Activated naive CD4-positive, alpha-beta T cell treated with anti-CD3 and anti-CD28 coated beads, Interleukin-2, amount 50 U/mL, for 24 hours (primary cell): ENCODE data around the gene BCAM.
"Not testable (repeated sequence)": the region's sequence is repeated elsewhere in the genome, so short reads cannot be mapped to it uniquely, and the experiment has no call there.

Experiments used
- H3K27ac Mint-ChIP-seq: one replicate; pipeline ENCODE4 v1.8.0; 2021; ENCODE audit warnings: mild to moderate bottlenecking, mixed read lengths
- H3K27me3 Mint-ChIP-seq: one replicate; pipeline ENCODE4 v1.8.0; 2021; ENCODE audit warnings: mixed read lengths
- H3K36me3 Mint-ChIP-seq: one replicate; pipeline ENCODE4 v1.8.0; 2021; ENCODE audit warnings: mixed read lengths
- H3K4me1 Mint-ChIP-seq: one replicate; pipeline ENCODE4 v1.8.0; 2021; ENCODE audit warnings: mixed read lengths
- H3K4me3 Mint-ChIP-seq: one replicate; pipeline ENCODE4 v1.8.0; 2021; ENCODE audit warnings: mild to moderate bottlenecking, mixed read lengths
- H3K9me3 Mint-ChIP-seq: one replicate; pipeline ENCODE4 v1.8.0; 2021; ENCODE audit warnings: mixed read lengths

The BCAM gene, protein sequence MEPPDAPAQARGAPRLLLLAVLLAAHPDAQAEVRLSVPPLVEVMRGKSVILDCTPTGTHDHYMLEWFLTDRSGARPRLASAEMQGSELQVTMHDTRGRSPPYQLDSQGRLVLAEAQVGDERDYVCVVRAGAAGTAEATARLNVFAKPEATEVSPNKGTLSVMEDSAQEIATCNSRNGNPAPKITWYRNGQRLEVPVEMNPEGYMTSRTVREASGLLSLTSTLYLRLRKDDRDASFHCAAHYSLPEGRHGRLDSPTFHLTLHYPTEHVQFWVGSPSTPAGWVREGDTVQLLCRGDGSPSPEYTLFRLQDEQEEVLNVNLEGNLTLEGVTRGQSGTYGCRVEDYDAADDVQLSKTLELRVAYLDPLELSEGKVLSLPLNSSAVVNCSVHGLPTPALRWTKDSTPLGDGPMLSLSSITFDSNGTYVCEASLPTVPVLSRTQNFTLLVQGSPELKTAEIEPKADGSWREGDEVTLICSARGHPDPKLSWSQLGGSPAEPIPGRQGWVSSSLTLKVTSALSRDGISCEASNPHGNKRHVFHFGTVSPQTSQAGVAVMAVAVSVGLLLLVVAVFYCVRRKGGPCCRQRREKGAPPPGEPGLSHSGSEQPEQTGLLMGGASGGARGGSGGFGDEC

DNA sequence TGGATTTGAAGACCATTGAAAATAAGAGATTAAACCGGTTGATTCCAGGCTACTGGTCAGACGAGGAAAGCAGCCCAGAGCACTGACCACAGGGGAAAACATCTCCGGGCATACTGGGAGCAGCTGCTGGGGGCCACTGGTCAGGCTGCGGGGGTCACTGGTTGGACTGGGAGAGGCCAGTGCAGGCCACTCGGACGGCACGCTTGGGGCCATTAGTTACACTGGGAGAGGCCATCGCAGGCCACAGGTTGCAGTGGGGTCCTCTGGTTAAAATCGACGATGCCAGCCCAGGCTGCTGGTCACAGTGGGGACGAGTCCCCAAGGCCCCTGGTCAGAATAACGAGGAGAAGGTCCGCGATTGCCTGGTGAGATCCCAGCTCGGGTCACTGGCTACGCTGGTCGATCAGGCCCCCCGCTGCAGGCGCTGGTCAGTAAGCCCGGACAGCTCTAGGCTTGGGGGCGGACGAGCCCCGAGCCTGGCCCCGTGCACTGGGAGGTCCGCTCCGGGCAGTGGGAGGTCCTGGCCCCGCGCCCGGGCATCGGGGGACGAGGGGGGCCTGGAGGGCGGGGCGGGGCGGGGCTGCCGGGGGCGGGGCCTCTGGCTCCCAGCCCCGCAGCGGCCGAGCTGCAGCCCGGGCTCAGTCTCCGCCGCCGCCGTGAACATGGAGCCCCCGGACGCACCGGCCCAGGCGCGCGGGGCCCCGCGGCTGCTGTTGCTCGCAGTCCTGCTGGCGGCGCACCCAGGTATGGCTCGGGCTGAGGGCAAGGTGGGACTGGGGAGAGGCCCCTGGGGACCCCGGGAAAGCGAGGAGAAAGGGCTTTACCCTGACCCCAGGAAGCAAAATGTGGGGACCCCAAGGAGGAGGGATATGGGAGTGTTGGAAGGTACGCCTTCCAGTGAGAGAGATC, at the start of gene BCAM:
BCAM (plus strand) TSS at position 641 of the 909 bp plus-strand sequence; CDS start at position 663, 22 bp downstream.
- Mint-ChIP-seq H3K9me3 (no peaks in the 10 kb centered on the region), H3K36me3 (peaks cover 1% of the 10 kb centered on the region), H3K27ac (no peak within 1 kb of the TSS), H3K4me3 (peak within 1 kb of the TSS; percentile 23), H3K27me3 (peaks cover 10% of the 10 kb centered on the region), H3K4me1 (peaks cover 5% of the 10 kb centered on the region)

DNA sequence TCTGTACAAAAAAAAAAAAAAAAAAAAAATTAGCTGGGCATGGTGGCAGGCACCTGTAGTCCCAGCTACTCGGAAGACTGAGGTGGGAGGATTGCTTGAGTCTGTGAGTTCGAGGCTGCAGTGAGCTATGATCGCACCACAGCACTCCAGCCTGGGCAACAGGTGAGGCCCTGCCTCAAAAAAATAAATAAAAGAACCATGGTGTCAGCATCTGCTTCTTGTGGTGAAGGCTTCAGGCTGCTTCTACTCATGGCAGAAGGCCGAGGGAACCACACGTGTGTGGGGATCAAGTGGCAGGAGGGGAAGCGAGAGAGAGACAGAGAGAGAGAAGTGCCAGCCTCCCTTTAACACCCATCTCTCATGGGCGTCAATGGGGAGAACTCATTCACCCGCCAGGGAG, 46.9 kb upstream of the BCAM start:
- Mint-ChIP-seq H3K27ac (no peak overlapping the region), H3K4me1 (peaks cover 34% of the 10 kb centered on the region), H3K9me3 (no peaks in the 10 kb centered on the region), H3K4me3 (no peak overlapping the region), H3K36me3 (peaks cover 8% of the 10 kb centered on the region), H3K27me3 (no peaks in the 10 kb centered on the region)

DNA sequence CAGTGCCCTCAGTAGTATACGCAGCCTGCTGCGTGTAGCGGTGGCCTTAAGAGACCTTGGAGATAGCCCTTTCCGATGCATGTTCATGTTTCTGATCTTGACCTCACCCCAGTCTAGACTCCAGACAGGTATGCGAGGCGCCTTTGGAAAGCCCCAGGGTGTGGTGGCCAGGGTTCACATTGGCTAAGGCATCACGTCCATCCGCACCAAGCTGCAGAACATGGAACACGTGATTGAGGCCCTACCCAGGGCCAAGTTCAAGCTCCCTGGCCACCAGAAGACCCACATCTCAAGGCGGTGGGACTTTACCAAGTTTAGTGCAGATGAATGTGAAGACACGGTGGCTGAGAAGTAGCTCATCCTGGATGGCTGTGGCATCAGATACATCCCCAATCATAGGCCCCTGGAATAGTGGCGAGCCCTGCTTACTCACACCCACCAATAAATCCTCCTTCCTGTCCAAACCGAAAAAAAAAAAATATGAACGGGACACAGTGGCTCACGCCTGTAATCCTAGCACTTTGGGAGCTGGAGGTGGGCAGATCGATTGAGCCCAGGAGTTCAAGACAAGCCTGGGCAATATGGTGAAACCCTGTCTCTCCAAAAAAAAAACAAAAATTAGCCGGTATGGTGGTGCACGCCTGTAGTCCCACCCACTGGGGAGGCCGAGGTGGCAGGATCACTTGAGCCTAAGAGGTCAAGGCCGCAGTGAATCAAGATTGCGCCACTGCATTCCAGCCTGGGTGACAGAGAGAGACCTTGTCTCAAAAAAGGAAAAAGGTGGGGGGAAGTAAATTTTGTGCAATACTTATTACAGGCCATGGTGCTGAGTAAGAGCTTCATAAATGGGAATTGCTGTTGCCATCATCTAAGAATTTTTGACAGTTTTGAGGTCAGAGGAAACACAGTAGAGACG, 43.6 kb upstream of the BCAM start:
- H3K27me3 Mint-ChIP-seq = no peaks in the 10 kb centered on the region
- no peaks in the 10 kb centered on the region for H3K9me3 Mint-ChIP-seq
- H3K36me3 Mint-ChIP-seq = no peaks in the 10 kb centered on the region
- H3K4me1 Mint-ChIP-seq = peaks cover 48% of the 10 kb centered on the region
- H3K27ac Mint-ChIP-seq = no peak overlapping the region
- no peak overlapping the region for H3K4me3 Mint-ChIP-seq

DNA sequence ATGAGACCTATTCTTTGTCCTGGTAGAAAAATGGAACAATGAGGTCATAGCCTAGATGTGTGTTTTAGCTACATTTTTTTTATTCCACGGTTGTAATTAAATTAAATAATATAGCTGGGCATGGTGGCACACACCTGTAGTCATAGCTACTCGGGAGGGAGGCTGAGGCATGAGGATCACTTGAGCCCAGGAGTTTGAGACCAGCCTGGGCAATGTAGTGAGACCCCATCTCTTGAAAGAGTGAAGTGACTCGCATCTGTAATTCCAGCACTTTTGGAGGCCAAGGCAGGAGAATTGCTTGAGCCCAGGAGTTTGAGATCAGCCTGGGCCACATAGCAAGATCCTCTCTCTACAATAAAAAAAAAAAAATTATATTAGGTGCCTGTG, 43.0 kb upstream of the BCAM start:
- Mint-ChIP-seq H3K27ac (no peak overlapping the region), H3K36me3 (no peaks in the 10 kb centered on the region), H3K27me3 (no peaks in the 10 kb centered on the region), H3K9me3 (no peaks in the 10 kb centered on the region), H3K4me3 (no peak overlapping the region), H3K4me1 (peaks cover 48% of the 10 kb centered on the region)

DNA sequence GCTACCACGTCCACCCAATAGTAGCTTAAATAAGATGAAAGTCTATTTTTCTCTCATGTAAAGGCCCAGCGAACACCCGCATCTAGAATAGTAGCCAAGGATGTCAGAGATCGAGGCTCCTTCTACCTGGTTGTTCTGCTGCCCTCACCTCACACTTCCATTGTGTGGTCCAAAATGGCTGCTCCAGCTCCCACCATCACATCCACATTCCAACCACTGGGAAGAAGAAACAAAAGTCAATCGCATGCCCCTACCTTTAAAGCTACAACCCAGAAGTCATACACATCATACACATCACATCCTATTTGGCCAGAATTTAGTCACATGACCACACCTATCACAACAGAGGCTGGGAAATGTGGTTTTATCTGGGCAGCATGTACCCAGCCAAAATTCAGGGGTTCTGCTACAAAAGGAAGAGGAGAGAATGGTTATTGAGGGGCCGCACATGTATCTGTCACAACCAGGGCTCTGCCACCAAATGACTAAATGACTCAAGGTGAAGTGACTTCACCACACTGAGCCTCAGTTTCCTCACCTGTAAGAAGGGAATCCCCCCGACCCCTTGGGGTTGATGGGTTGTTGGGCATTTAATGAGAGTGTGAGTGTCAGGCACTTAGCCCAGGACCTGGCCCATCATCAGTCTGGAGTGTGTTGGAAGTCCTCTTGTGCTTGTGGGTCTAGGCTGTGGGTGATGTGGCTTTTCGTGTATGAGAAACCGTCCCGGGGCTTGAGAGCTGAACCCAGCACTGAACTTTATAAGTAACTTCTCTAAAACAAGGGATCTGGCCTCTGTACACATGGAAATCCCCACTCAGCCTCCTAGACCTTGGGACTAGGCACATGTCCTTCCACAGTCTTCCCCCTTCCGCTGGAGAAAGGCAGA, 41.4 kb upstream of the BCAM start:
- Mint-ChIP-seq H3K4me3 (no peak overlapping the region), H3K4me1 (peaks cover 46% of the 10 kb centered on the region)

DNA sequence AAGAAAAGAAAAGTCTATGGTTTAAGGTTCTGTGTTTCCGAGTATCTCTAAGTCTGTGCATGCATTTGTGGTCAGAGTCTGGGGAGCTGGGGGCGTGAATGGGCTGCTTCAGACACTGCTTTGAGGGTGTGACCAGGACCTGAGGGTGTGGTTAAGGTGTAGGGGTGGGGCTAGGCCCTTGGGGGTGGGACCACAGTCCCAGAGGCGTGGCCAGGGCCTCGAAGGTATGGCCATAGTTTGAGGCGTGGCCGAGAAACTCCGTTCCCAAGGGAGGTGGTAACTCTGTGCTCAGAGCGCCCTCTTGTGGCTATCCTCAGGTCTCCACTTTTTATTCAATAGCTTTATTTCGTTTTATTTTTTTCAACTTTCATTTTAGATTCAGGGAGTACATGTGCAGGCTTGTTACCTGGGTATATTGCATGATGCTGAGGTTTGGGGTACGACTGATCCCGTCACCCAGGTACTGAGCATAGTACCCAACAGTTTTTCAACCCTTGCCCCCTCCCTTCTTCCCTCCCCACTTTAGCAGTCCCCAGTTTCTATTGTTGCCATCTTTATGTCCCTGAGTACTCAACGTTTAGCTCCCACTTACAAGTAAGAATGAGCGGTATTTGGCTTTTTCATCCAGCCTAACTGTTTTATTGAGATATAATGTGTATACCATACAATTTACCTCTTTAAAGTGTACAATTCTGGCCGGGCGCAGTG, 38.2 kb upstream of the BCAM start:
- Mint-ChIP-seq H3K27ac (peak overlapping the region; percentile 5), H3K27me3 (no peaks in the 10 kb centered on the region), H3K4me1 (peaks cover 29% of the 10 kb centered on the region), H3K36me3 (no peaks in the 10 kb centered on the region), H3K9me3 (no peaks in the 10 kb centered on the region), H3K4me3 (peak overlapping the region; percentile 30)

More for the DNA sequence above, 41.4 kb upstream of the BCAM start:
- Mint-ChIP-seq H3K27ac (no peak overlapping the region), H3K36me3 (no peaks in the 10 kb centered on the region), H3K9me3 (no peaks in the 10 kb centered on the region), H3K27me3 (no peaks in the 10 kb centered on the region)

DNA sequence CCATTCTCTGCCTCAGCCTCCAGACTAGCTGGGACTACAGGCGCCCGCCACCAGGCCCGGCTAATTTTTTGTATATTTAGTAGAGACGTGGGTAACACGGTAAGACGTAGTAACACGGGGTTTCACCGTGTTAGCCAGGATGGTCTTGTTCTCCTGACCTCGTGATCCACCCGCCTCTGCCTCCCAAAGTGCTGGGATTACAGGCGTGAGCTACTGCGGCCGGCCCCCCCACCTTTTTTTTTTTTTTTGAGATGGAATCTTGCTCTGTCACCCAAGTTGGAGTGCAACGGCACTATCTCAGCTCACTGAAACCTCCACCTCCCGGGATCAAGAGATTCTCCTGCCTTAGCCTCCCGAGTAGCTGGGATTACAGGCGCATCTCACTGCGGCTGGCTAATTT, 36.8 kb upstream of the BCAM start:
- not testable (repeated sequence) for H3K27me3 Mint-ChIP-seq, H3K27ac Mint-ChIP-seq, H3K9me3 Mint-ChIP-seq, H3K36me3 Mint-ChIP-seq, H3K4me3 Mint-ChIP-seq
- peaks cover 29% of the 10 kb centered on the region for H3K4me1 Mint-ChIP-seq

DNA sequence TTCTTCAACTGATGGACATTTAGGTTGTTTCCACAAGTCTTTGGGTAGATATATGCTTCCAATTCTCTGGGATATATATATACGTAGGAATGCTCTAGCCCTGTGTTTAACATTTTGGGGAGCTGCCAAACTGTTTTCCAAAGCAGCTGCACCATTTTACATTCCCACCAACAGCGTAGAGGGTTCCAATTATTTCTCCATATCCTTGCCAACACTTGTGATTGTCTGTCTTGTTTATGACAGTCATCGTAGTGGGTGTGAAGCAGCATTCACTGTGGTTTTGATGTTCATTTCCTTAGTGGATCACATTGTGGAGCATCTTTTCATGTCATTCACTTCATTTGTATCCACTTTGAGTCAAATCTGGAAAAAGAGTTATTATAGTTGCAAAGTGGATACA, 35.9 kb upstream of the BCAM start:
- Mint-ChIP-seq H3K4me3 (no peak overlapping the region), H3K36me3 (no peaks in the 10 kb centered on the region), H3K27me3 (no peaks in the 10 kb centered on the region), H3K27ac (no peak overlapping the region), H3K4me1 (peaks cover 21% of the 10 kb centered on the region), H3K9me3 (no peaks in the 10 kb centered on the region)

DNA sequence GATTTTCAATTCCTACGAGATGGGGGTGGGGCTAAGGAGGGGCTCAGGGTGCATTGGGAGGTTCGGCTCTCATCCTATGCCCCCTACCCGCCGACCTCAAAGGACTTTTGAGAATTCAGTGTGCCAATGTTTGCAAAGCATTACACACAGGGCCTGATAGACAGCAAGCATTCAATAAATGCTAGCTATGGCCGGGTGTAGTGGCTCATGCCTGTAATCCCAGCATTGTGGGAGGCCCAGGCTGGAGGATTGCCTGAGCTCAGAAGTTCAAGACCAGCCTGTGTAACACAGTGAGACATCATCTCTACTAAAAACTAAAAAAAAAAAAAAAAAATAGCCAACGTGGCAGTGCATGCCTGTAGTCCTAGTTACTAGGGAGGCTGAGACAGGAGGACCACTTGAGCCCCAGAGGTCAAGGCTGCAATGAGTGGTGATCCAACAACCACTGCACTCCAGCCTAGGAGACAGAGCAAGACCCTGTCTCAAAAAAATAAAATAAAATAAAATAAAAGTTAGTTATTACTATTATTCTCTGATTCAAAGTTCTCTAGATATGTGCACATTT, 33.1 kb upstream of the BCAM start:
- no peaks in the 10 kb centered on the region for H3K27me3 Mint-ChIP-seq
- no peak overlapping the region for H3K27ac Mint-ChIP-seq
- no peak overlapping the region for H3K4me3 Mint-ChIP-seq
- no peaks in the 10 kb centered on the region for H3K9me3 Mint-ChIP-seq
- no peaks in the 10 kb centered on the region for H3K36me3 Mint-ChIP-seq
- peaks cover 3% of the 10 kb centered on the region for H3K4me1 Mint-ChIP-seq

DNA sequence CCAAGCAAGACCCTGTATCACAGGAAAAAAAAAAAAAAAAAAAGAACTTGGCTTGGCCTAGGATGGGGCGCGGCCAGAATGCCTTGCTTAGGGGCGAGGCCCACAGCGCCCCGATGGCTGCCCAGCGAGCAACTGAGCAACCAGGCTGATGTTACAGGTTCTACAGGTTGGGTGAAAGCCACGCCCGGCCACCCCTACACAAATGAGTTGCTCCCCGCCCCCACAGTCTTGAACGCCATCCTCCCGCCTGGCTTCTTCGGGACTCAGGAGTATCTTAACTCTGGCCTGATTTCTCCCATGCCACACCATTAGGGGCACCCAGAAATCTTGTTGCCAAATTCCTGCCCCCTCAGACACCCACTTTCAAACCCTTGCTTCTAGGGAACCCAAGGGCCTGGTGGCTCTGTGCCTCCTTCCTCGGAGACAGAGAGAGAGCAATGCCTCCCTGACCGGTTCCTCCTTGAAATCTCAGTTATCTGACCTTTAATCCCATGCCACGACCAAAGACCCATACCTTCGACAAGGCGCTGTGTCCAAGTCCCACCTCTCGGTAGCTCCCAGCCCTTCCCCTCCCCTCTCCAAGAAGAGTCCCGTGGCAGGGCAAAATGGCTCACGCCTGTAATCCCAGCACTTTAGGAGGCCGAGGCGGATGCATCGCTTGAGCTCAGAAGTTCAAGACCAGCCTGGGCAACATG, 32.4 kb upstream of the BCAM start:
- no peak overlapping the region for H3K27ac Mint-ChIP-seq
- no peaks in the 10 kb centered on the region for H3K9me3 Mint-ChIP-seq
- H3K4me1 Mint-ChIP-seq = no peaks in the 10 kb centered on the region
- no peaks in the 10 kb centered on the region for H3K27me3 Mint-ChIP-seq
- no peaks in the 10 kb centered on the region for H3K36me3 Mint-ChIP-seq
- no peak overlapping the region for H3K4me3 Mint-ChIP-seq

DNA sequence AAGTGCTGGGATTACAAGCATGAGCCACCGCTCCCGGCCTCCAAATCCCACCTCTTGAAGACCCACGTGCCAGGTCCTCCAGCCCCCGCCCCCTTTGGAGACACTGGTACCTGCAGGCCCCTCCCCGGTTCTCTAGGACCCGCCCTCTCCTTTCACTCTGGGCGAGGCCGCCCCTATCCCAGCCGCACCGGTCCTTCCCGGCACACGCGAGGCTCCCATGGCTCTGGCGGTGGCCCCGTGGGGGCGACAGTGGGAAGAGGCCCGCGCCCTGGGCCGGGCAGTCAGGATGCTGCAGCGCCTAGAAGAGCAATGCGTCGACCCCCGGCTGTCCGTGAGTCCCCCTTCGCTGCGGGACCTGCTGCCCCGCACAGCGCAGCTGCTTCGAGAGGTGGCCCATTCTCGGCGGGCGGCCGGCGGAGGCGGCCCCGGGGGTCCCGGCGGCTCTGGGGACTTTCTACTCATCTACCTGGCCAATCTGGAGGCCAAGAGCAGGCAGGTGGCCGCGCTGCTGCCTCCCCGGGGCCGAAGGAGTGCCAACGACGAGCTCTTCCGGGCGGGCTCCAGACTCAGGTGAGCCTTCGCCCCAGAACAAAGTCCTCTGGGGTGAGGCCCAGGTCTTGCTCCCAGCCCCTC, 31.1 kb upstream of the BCAM start, which contains the start of gene CBLC:
CBLC (plus strand) TSS at position 176 of the 633 bp plus-strand sequence; CDS start at position 218, 42 bp downstream.
- Mint-ChIP-seq H3K9me3 (no peaks in the 10 kb centered on the region), H3K36me3 (no peaks in the 10 kb centered on the region), H3K27me3 (no peaks in the 10 kb centered on the region), H3K4me3 (no peak within 1 kb of the TSS), H3K4me1 (no peaks in the 10 kb centered on the region), H3K27ac (no peak within 1 kb of the TSS)

DNA sequence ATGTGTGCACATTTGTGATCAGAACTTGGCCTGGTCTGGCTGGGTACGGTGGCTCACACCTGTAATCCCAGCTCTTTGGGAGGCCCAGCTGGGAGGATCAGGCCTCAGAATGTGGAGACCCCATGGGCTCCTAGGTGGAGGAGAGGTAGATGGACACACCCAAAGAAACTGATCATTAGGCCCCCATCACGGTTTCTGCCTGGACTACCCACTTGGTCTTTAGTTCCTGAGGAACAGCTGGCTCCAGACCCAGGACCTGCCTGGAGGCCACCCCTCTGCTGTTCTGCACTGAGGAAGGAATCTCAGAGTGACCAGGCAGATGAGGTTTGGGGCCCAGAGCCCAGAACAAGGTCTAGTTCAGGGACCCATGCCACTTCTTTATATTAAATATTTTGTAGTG, 29.8 kb upstream of the BCAM start:
- no peak overlapping the region for H3K4me3 Mint-ChIP-seq
- H3K36me3 Mint-ChIP-seq = no peaks in the 10 kb centered on the region
- H3K9me3 Mint-ChIP-seq = no peaks in the 10 kb centered on the region
- H3K4me1 Mint-ChIP-seq = peaks cover under 1% of the 10 kb centered on the region
- no peak overlapping the region for H3K27ac Mint-ChIP-seq
- H3K27me3 Mint-ChIP-seq = no peaks in the 10 kb centered on the region

DNA sequence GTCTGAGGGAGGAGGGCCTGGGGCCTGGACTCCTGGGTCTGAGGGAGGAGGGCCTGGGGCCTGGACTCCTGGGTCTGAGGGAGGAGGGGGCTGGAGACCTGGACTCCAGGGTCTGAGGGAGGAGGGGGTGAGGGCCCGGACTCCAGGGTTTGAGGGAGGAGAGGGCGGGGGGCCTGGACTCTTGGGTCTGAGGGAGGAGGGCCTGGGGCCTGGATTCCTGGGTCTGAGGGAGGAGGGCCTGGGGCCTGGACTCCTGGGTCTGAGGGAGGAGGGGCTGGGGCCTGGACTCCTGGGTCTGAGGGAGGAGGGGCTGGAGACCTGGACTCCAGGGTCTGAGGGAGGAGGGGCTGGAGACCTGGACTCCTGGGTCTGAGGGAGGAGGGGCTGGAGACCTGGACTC, 27.2 kb upstream of the BCAM start:
- H3K4me3 Mint-ChIP-seq, H3K4me1 Mint-ChIP-seq, H3K27me3 Mint-ChIP-seq, H3K9me3 Mint-ChIP-seq, H3K36me3 Mint-ChIP-seq, H3K27ac Mint-ChIP-seq: not testable (repeated sequence)
